ENCODE measurements around the gene LZTS3.

The LZTS3 gene

GRCh38 chr20:3115190-3116107 is 57.9 kb downstream of the LZTS3 start:
- Histone ChIP-seq H3K4me1 (ENCODE audit: control insufficient read depth, insufficient read depth, low read length) (no peaks in the 10 kb centered on the region), H3K36me3 (ENCODE audit: control insufficient read depth, insufficient read depth, low read length) (no peaks in the 10 kb centered on the region), H3K4me3 (ENCODE audit: low read depth, low read length) (no peak overlapping the region), H3K9ac (ENCODE audit: low read depth, low read length) (no peak overlapping the region), H3K27me3 (ENCODE audit: control insufficient read depth, insufficient read depth, low read length) (no peaks in the 10 kb centered on the region), H3K9me3 (ENCODE audit: control insufficient read depth, insufficient read depth, low read length) (no peaks in the 10 kb centered on the region), H3K27ac (ENCODE audit: low read depth, low read length) (no peak overlapping the region)

All from HUES48 (cell line).